H9 (cell line): ENCODE measurements around the gene TRABD2B. TPM values are rescaled to one million over a fixed set of nuclear protein-coding genes. Genes with fewer than 3 reads are reported as not detected.
A peak's percentile ranks its signal among the peaks of the same experiment; 100 is the strongest.

Experiments
- DNase-seq: peaks from one replicate; pipeline ENCODE4 v3.0.0-alpha.2; 2017
- H2AFZ ChIP-seq: one replicate; pipeline ENCODE4 v1.6.1; 2013; ENCODE audit warnings: mild to moderate bottlenecking, low read length, control low read depth, moderate library complexity
- H2AK5ac ChIP-seq: 2 replicates; pipeline ENCODE4 v1.6.1; 2013; ENCODE audit warnings: low read length, control low read depth, mixed read lengths; ENCODE audit not compliant: insufficient read length
- H2BK120ac ChIP-seq: one replicate; pipeline ENCODE4 v1.6.1; 2013; ENCODE audit warnings: low read depth, mild to moderate bottlenecking, low read length, control low read depth, inconsistent platforms; ENCODE audit not compliant: poor library complexity, severe bottlenecking
- H2BK12ac ChIP-seq: 2 replicates; pipeline ENCODE4 v1.6.1; 2013; ENCODE audit warnings: low read length, control low read depth, mixed read lengths, low read depth; ENCODE audit not compliant: insufficient read length
- H2BK15ac ChIP-seq: 2 replicates; pipeline ENCODE4 v1.6.1; 2013; ENCODE audit warnings: low read depth, low read length, control low read depth
- H2BK20ac ChIP-seq: one replicate; pipeline ENCODE4 v1.6.1; 2013; ENCODE audit warnings: low read depth, mild to moderate bottlenecking, low read length, control low read depth, inconsistent platforms; ENCODE audit not compliant: poor library complexity, severe bottlenecking
- H2BK5ac ChIP-seq: 2 replicates; pipeline ENCODE4 v1.6.1; 2013; ENCODE audit warnings: low read length, control low read depth, mixed read lengths; ENCODE audit not compliant: insufficient read length
- H3K14ac ChIP-seq: 2 replicates; pipeline ENCODE4 v1.6.1; 2013; ENCODE audit warnings: low read length, control low read depth; ENCODE audit not compliant: insufficient read depth
- H3K18ac ChIP-seq: 2 replicates; pipeline ENCODE4 v1.6.1; 2013; ENCODE audit warnings: low read depth, mild to moderate bottlenecking, mixed read lengths, low read length, control low read depth; ENCODE audit not compliant: insufficient read length
- H3K23ac ChIP-seq: 2 replicates; pipeline ENCODE4 v1.6.1; 2013; ENCODE audit warnings: low read length, control low read depth, mixed read lengths, low read depth; ENCODE audit not compliant: insufficient read length
- H3K23me2 ChIP-seq: 2 replicates; pipeline ENCODE4 v1.6.1; 2013; ENCODE audit warnings: low read depth, mild to moderate bottlenecking, mixed read lengths, low read length, control low read depth; ENCODE audit not compliant: insufficient read length, poor library complexity, severe bottlenecking
- H3K27ac ChIP-seq: 2 replicates; pipeline ENCODE4 v1.5.1; 2013; ENCODE audit warnings: low read length, control low read depth, mixed read lengths, low read depth; ENCODE audit not compliant: insufficient read length
- H3K27me3 ChIP-seq: 2 replicates; pipeline ENCODE4 v1.6.1; 2013; ENCODE audit warnings: low read length, control low read depth, inconsistent platforms; ENCODE audit not compliant: insufficient read depth
- H3K4ac ChIP-seq: 2 replicates; pipeline ENCODE4 v1.6.1; 2013; ENCODE audit warnings: low read depth, mild to moderate bottlenecking, control low read depth, inconsistent platforms, low read length, moderate library complexity
- H3K4me1 ChIP-seq: 2 replicates; pipeline ENCODE4 v1.6.1; 2013; ENCODE audit warnings: low read length, control low read depth, inconsistent platforms; ENCODE audit not compliant: insufficient read depth
- H3K4me2 ChIP-seq: 2 replicates; pipeline ENCODE4 v1.6.1; 2013; ENCODE audit warnings: low read length, control low read depth, mixed read lengths; ENCODE audit not compliant: insufficient read length, insufficient read depth
- H3K56ac ChIP-seq: 2 replicates; pipeline ENCODE4 v1.6.1; 2013; ENCODE audit warnings: low read depth, mild to moderate bottlenecking, mixed read lengths, low read length, control low read depth; ENCODE audit not compliant: insufficient read length
- H3K79me1 ChIP-seq: 2 replicates; pipeline ENCODE4 v1.6.1; 2013; ENCODE audit warnings: low read depth, mild to moderate bottlenecking, moderate library complexity, low read length, control low read depth, inconsistent platforms; ENCODE audit not compliant: insufficient read depth, poor library complexity, severe bottlenecking
- H3K79me2 ChIP-seq: 2 replicates; pipeline ENCODE4 v1.6.1; 2013; ENCODE audit warnings: low read length, control low read depth, inconsistent platforms; ENCODE audit not compliant: insufficient read depth
- H3K9ac ChIP-seq: 2 replicates; pipeline ENCODE4 v1.6.1; 2013; ENCODE audit warnings: low read length, control low read depth, mixed read lengths; ENCODE audit not compliant: insufficient read length; ENCODE audit errors: extremely low read depth
- H3K9me3 ChIP-seq: one replicate; pipeline ENCODE4 v1.6.1; 2013; ENCODE audit warnings: low read depth, low read length, inconsistent platforms; ENCODE audit not compliant: control insufficient read depth
- H3T11ph ChIP-seq: one replicate; pipeline ENCODE4 v1.6.1; 2013; ENCODE audit warnings: mild to moderate bottlenecking, low read length, control low read depth, inconsistent platforms
- H4K20me1 ChIP-seq: one replicate; pipeline ENCODE4 v1.6.1; 2013; ENCODE audit not compliant: control insufficient read depth, insufficient read length, insufficient read depth
- H4K5ac ChIP-seq: 2 replicates; pipeline ENCODE4 v1.6.1; 2013; ENCODE audit warnings: low read depth, mild to moderate bottlenecking, mixed read lengths, low read length, control low read depth; ENCODE audit not compliant: insufficient read length
- H4K8ac ChIP-seq: replicated peaks from 2 replicates; pipeline ENCODE4 v1.6.1; 2013; ENCODE audit warnings: low read length, control low read depth, mixed read lengths, low read depth; ENCODE audit not compliant: insufficient read length
- H4K91ac ChIP-seq: 2 replicates; pipeline ENCODE4 v1.6.1; 2013; ENCODE audit warnings: low read depth, mild to moderate bottlenecking, moderate library complexity, mixed read lengths, low read length, control low read depth; ENCODE audit not compliant: insufficient read length
- H3K27ac Mint-ChIP-seq, 3 experiments: 2 replicates in 2 of 3; 3 replicates in 1 of 3; pipeline ENCODE4 v1.8.0; 2020 to 2021; ENCODE audit warnings: mixed read lengths in 3 of 3, mild to moderate bottlenecking in 1 of 3, moderate library complexity in 1 of 3
- H3K27me3 Mint-ChIP-seq: 2 replicates; pipeline ENCODE4 v1.8.0; 2021; ENCODE audit warnings: low read depth, mild to moderate bottlenecking, moderate library complexity, mixed read lengths
- H3K36me3 Mint-ChIP-seq, 3 experiments: 2 replicates in 2 of 3; 3 replicates in 1 of 3; pipeline ENCODE4 v1.8.0; 2020 to 2021; ENCODE audit warnings: low read depth in 3 of 3, mixed read lengths in 3 of 3; ENCODE audit not compliant: insufficient read depth in 1 of 3
- H3K4me1 Mint-ChIP-seq, 2 experiments: 2 replicates each; pipeline ENCODE4 v1.8.0; 2020; ENCODE audit warnings: mixed read lengths in 2 of 2
- H3K4me3 Mint-ChIP-seq, 2 experiments: 2 replicates in 1 of 2; 3 replicates in 1 of 2; pipeline ENCODE4 v1.8.0; 2020 to 2021; ENCODE audit warnings: mild to moderate bottlenecking in 2 of 2, mixed read lengths in 2 of 2, moderate library complexity in 1 of 2
- H3K9me3 Mint-ChIP-seq, 2 experiments: 2 replicates in 1 of 2; 3 replicates in 1 of 2; pipeline ENCODE4 v1.8.0; 2020; ENCODE audit warnings: mild to moderate bottlenecking in 2 of 2, mixed read lengths in 2 of 2, moderate library complexity in 1 of 2
- WGBS: extraction: QIAGEN DNeasy Blood & Tissue Kit; methylation state at CpG from one replicate; pipeline ENCODE4 v1.1.7; 2013; ENCODE audit warnings: missing lambda C conversion rate, low lambda C conversion rate, mixed read lengths; ENCODE audit not compliant: insufficient read length; ENCODE audit errors: extremely low coverage; 5-methylcytosine and 5-hydroxymethylcytosine counted together
- total RNA-seq: library from RNA; stranded (reverse); gene quantifications from 2 replicates; pipeline ENCODE4 v1.2.1, GENCODE V29; 2021
- TF ChIP-seq, protein P1 (sequence below): fragments of 200-600 bp; sonication (generic); conservative IDR thresholded peaks from 3 replicates; pipeline ENCODE4 v1.8.0; 2021; ENCODE audit warnings: antibody characterized with exemption, mild to moderate bottlenecking

TRABD2B gene
- total RNA-seq, 1 experiment from 2014 or later = 2.3 TPM

- H4K8ac ChIP-seq = no peak overlapping the region
- H3K4me3 Mint-ChIP-seq = no peak overlapping the region
- no peak overlapping the region for H3K4ac ChIP-seq
- H4K91ac ChIP-seq = no peak overlapping the region
- no peak overlapping the region for H2AFZ ChIP-seq
- H3K4me1 Mint-ChIP-seq = peaks cover 3 to 11% of the 10 kb centered on the region in 2 experiments
- H3K27me3 Mint-ChIP-seq = peaks cover 13% of the 10 kb centered on the region
- no peak overlapping the region for H3K18ac ChIP-seq
- no peaks in the 10 kb centered on the region for H3K79me1 ChIP-seq
- H3K79me2 ChIP-seq = no peaks in the 10 kb centered on the region
- H2BK5ac ChIP-seq = no peak overlapping the region
- no peak overlapping the region for H2BK20ac ChIP-seq
- H3K4me1 ChIP-seq = no peaks in the 10 kb centered on the region
- no peak overlapping the region for H2BK15ac ChIP-seq
- no peak overlapping the region for H3K4me2 ChIP-seq
- H4K20me1 ChIP-seq = no peaks in the 10 kb centered on the region
- H4K5ac ChIP-seq = no peak overlapping the region
- no peak overlapping the region for H3K9ac ChIP-seq
- H3K36me3 Mint-ChIP-seq = no peaks in the 10 kb centered on the region
- H3T11ph ChIP-seq = no peak overlapping the region
- H3K27ac Mint-ChIP-seq = no peak overlapping the region
- TF ChIP-seq, protein P1, sequence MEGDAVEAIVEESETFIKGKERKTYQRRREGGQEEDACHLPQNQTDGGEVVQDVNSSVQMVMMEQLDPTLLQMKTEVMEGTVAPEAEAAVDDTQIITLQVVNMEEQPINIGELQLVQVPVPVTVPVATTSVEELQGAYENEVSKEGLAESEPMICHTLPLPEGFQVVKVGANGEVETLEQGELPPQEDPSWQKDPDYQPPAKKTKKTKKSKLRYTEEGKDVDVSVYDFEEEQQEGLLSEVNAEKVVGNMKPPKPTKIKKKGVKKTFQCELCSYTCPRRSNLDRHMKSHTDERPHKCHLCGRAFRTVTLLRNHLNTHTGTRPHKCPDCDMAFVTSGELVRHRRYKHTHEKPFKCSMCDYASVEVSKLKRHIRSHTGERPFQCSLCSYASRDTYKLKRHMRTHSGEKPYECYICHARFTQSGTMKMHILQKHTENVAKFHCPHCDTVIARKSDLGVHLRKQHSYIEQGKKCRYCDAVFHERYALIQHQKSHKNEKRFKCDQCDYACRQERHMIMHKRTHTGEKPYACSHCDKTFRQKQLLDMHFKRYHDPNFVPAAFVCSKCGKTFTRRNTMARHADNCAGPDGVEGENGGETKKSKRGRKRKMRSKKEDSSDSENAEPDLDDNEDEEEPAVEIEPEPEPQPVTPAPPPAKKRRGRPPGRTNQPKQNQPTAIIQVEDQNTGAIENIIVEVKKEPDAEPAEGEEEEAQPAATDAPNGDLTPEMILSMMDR = no peak
- no peak overlapping the region for H3K27ac ChIP-seq
- H3K9me3 ChIP-seq = no peaks in the 10 kb centered on the region
- DNase-seq = no peak
- H3K56ac ChIP-seq = no peak overlapping the region
- no peaks in the 10 kb centered on the region for H3K27me3 ChIP-seq
- H2AK5ac ChIP-seq = no peak overlapping the region
- no peak overlapping the region for H3K23ac ChIP-seq
- no peak overlapping the region for H2BK12ac ChIP-seq
- no peaks in the 10 kb centered on the region for H3K23me2 ChIP-seq
- peak overlapping the region; percentile 13; the same call in 1 of the 2 replicates for H3K14ac ChIP-seq
- H2BK120ac ChIP-seq = no peak overlapping the region
- no CpG with 5 or more reads among the region's 15 CpGs for WGBS
- H3K9me3 Mint-ChIP-seq = no peaks in the 10 kb centered on the region
Observed at GRCh38 chr1:47751996-47752451, 245.2 kb downstream of the TRABD2B start.
